ENCODE data around the gene PRKCH. TPM values are rescaled to one million over a fixed set of nuclear protein-coding genes. Genes with fewer than 3 reads are reported as not detected.

The PRKCH gene
- total RNA-seq, 2 experiments from 2014 or later, result 244 to 293 TPM

DNA sequence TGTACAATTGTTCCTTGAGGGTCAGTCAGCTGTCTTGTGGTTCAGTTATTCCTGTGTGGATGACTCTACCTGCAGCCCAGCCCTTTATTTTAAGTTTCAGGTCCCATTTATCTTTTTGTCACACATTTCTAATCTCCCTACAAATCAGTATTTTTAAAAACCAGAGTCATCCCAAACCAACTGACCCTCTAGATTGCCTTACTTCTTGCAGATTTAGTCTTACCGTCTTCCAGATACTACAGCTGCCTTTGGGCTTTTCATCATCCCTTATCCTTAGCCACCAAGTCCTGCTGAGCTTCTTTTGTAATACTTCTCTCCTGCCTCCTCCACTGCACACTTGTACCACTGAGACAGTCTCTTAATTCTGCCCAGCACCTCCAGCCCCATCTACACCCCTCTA, 54.9 kb downstream of the PRKCH start:
- H3K9me3 Mint-ChIP-seq, result peaks cover 52% of the 10 kb centered on the region
- H3K27me3 Mint-ChIP-seq, result no peaks in the 10 kb centered on the region
- H3K4me1 Mint-ChIP-seq, result peaks cover 86% of the 10 kb centered on the region
- peaks cover 93% of the 10 kb centered on the region for H3K36me3 Mint-ChIP-seq (ENCODE audit: low read depth)
- DNase-seq, result no peak
- POLR2A ChIA-PET, result no interaction called here
- CTCF ChIA-PET, result interaction anchor here (1.3 to 2.0 kb wide), 4 partner anchors 9 to 75 kb away, joined by 3 to 7 read pairs (median 4); no protein-coding TSS in a partner anchor
- no peak overlapping the region for H3K27ac Mint-ChIP-seq
- H3K4me3 Mint-ChIP-seq, result peak overlapping the region; percentile 26

GRCh38 chr14:61377749-61378148, 56.4 kb downstream of the PRKCH start:
- H3K27me3 Mint-ChIP-seq, result no peaks in the 10 kb centered on the region
- peak overlapping the region; percentile 3 for H3K27ac Mint-ChIP-seq
- H3K9me3 Mint-ChIP-seq, result peaks cover 46% of the 10 kb centered on the region
- H3K4me1 Mint-ChIP-seq, result peaks cover 88% of the 10 kb centered on the region
- ChIA-PET POLR2A (no interaction called here), CTCF (interaction anchor here (1.0 to 2.0 kb wide), 6 partner anchors 8 to 28 kb away, joined by 3 to 8 read pairs (median 4); no protein-coding TSS in a partner anchor)
- H3K36me3 Mint-ChIP-seq (ENCODE audit: low read depth), result peaks cover 80% of the 10 kb centered on the region
- DNase-seq, result no peak
- no peak overlapping the region for H3K4me3 Mint-ChIP-seq

GRCh38 chr14:61379639-61380184, 58.3 kb downstream of the PRKCH start:
- no peak overlapping the region for H3K4me3 Mint-ChIP-seq
- POLR2A ChIA-PET, result interaction anchor here (0.6 kb wide), 1 partner anchor 8 kb away, joined by 3 read pairs; no protein-coding TSS in a partner anchor
- H3K27me3 Mint-ChIP-seq, result no peaks in the 10 kb centered on the region
- no peak overlapping the region for H3K27ac Mint-ChIP-seq
- DNase-seq, result no peak
- CTCF ChIA-PET, result interaction anchor here (1.0 to 1.7 kb wide), 3 partner anchors 11 to 29 kb away, joined by 4 to 7 read pairs (median 5); no protein-coding TSS in a partner anchor
- peaks cover 30% of the 10 kb centered on the region for H3K9me3 Mint-ChIP-seq
- peaks cover 77% of the 10 kb centered on the region for H3K4me1 Mint-ChIP-seq
- H3K36me3 Mint-ChIP-seq (ENCODE audit: low read depth), result peaks cover 63% of the 10 kb centered on the region

DNA sequence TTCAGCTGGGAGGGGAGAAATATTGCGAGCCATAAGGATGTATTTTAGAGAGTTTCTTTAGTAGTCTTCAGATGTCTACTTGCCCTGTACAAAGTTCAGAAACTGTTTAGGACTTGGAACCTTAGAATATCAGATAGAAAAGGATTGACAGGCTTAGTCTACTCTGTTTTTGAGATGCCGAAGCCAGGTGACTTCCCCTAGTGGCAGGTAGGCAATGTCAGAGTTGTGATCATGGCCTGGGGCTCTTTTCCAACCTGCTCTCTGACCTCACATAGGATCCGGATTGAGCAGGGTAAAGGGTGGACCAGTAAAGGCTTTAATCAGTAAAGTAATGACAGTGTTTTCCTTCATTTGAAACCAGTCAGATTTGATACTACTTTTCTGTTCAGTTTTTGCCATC, 59.6 kb downstream of the PRKCH start:
- H3K4me3 Mint-ChIP-seq, result peak overlapping the region; percentile 8
- H3K27me3 Mint-ChIP-seq, result no peaks in the 10 kb centered on the region
- CTCF ChIA-PET, result no interaction called here
- peaks cover 67% of the 10 kb centered on the region for H3K4me1 Mint-ChIP-seq
- peaks cover 52% of the 10 kb centered on the region for H3K36me3 Mint-ChIP-seq (ENCODE audit: low read depth)
- peaks cover 20% of the 10 kb centered on the region for H3K9me3 Mint-ChIP-seq
- no peak for DNase-seq
- POLR2A ChIA-PET, result no interaction called here
- H3K27ac Mint-ChIP-seq, result peak overlapping the region; percentile 60

GRCh38 chr14:61381553-61381952, 60.2 kb downstream of the PRKCH start:
- peaks cover 61% of the 10 kb centered on the region for H3K4me1 Mint-ChIP-seq
- peaks cover 15% of the 10 kb centered on the region for H3K9me3 Mint-ChIP-seq
- H3K36me3 Mint-ChIP-seq (ENCODE audit: low read depth), result peaks cover 47% of the 10 kb centered on the region
- H3K27me3 Mint-ChIP-seq, result no peaks in the 10 kb centered on the region
- no peak overlapping the region for H3K27ac Mint-ChIP-seq
- ChIA-PET CTCF (no interaction called here), POLR2A (no interaction called here)
- H3K4me3 Mint-ChIP-seq, result no peak overlapping the region
- no peak for DNase-seq

GRCh38 chr14:61382842-61383241, 61.5 kb downstream of the PRKCH start:
- ChIA-PET CTCF (interaction anchor here (0.9 to 1.3 kb wide), 2 partner anchors 14 to 35 kb away, joined by 3 read pairs; no protein-coding TSS in a partner anchor), POLR2A (interaction anchor here (0.5 kb wide), 1 partner anchor 117 kb away, joined by 3 read pairs; no protein-coding TSS in a partner anchor)
- peaks cover 34% of the 10 kb centered on the region for H3K36me3 Mint-ChIP-seq (ENCODE audit: low read depth)
- no peak for DNase-seq
- H3K27me3 Mint-ChIP-seq, result no peaks in the 10 kb centered on the region
- peaks cover 49% of the 10 kb centered on the region for H3K4me1 Mint-ChIP-seq
- no peak overlapping the region for H3K27ac Mint-ChIP-seq
- peaks cover 7% of the 10 kb centered on the region for H3K9me3 Mint-ChIP-seq
- H3K4me3 Mint-ChIP-seq, result no peak overlapping the region

GRCh38 chr14:61385002-61385685, 63.8 kb downstream of the PRKCH start:
- H3K9me3 Mint-ChIP-seq, result no peaks in the 10 kb centered on the region
- DNase-seq, result peak; percentile 77
- H3K27me3 Mint-ChIP-seq, result no peaks in the 10 kb centered on the region
- CTCF ChIA-PET, result interaction anchor here (1.0 to 1.6 kb wide), 2 partner anchors 8 to 62 kb away, joined by 4 to 7 read pairs; no protein-coding TSS in a partner anchor
- peaks cover 24% of the 10 kb centered on the region for H3K36me3 Mint-ChIP-seq (ENCODE audit: low read depth)
- H3K4me1 Mint-ChIP-seq, result peaks cover 28% of the 10 kb centered on the region
- POLR2A ChIA-PET, result no interaction called here
- no peak overlapping the region for H3K4me3 Mint-ChIP-seq
- no peak overlapping the region for H3K27ac Mint-ChIP-seq

DNA sequence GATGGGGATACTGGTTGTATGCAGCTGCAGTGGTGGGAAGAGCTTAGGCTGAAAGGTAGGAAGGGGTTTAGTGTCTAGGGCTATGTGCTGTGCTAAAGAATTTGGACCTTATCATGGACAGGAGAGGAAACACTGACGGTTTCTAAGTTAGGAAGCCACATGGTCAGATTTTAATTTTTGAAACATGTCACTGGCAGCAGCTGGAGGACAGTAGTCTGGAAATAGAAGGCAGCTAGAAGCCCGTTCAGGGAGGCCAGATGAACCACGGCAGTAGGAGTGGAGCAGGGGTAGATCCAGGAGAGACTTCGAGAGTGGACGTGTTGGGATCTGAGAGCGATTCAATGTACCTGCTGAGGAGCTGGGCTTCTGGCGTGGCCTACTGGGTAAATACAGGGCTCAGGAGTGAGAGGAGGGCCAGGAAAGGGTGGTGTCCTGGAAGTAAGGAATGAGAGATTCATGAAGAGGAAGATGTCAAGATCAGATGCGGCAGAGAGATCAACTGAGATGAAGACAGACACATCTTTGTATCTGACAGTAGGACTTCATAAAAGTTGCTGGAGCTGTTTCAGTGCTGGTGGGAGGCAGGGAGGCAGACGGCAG, 64.9 kb downstream of the PRKCH start:
- Mint-ChIP-seq H3K4me1 (peaks cover 17% of the 10 kb centered on the region), H3K27ac (no peak overlapping the region), H3K4me3 (no peak overlapping the region), H3K27me3 (no peaks in the 10 kb centered on the region), H3K36me3 (ENCODE audit: low read depth) (peaks cover 20% of the 10 kb centered on the region), H3K9me3 (no peaks in the 10 kb centered on the region)
- CTCF ChIA-PET, result interaction anchor here (0.9 to 1.6 kb wide), 2 partner anchors 9 to 31 kb away, joined by 3 to 7 read pairs; no protein-coding TSS in a partner anchor
- no peak for DNase-seq
- POLR2A ChIA-PET, result interaction anchor here (1.1 kb wide), 1 partner anchor 15 kb away, joined by 3 read pairs; no protein-coding TSS in a partner anchor

DNA sequence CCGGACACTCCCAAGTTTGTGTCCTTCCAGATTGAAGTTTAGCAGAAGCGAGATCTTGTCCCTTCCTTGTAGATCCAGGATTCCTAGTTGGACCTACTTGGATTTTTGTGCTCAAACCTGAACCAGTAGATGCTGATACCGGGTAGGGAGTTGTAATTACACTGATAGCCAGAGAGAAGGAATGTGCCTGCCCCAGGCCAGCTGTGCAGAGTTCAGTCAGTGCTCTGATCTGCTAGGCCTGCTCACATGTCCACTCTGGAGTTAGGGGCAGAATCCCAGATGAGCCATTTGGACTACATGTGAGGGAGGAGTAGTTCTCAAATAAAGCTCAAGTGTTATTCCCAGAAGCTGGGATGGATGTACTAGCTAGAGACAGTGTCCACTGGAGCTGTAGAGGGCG, 65.7 kb downstream of the PRKCH start:
- DNase-seq, result no peak
- ChIA-PET CTCF (interaction anchor here (0.6 to 1.0 kb wide), 4 partner anchors 10 to 281 kb away, joined by 3 to 4 read pairs (median 3); no protein-coding TSS in a partner anchor), POLR2A (no interaction called here)
- peaks cover 28% of the 10 kb centered on the region for H3K36me3 Mint-ChIP-seq (ENCODE audit: low read depth)
- no peaks in the 10 kb centered on the region for H3K9me3 Mint-ChIP-seq
- H3K4me3 Mint-ChIP-seq, result no peak overlapping the region
- H3K4me1 Mint-ChIP-seq, result peaks cover 9% of the 10 kb centered on the region
- no peak overlapping the region for H3K27ac Mint-ChIP-seq
- no peaks in the 10 kb centered on the region for H3K27me3 Mint-ChIP-seq

DNA sequence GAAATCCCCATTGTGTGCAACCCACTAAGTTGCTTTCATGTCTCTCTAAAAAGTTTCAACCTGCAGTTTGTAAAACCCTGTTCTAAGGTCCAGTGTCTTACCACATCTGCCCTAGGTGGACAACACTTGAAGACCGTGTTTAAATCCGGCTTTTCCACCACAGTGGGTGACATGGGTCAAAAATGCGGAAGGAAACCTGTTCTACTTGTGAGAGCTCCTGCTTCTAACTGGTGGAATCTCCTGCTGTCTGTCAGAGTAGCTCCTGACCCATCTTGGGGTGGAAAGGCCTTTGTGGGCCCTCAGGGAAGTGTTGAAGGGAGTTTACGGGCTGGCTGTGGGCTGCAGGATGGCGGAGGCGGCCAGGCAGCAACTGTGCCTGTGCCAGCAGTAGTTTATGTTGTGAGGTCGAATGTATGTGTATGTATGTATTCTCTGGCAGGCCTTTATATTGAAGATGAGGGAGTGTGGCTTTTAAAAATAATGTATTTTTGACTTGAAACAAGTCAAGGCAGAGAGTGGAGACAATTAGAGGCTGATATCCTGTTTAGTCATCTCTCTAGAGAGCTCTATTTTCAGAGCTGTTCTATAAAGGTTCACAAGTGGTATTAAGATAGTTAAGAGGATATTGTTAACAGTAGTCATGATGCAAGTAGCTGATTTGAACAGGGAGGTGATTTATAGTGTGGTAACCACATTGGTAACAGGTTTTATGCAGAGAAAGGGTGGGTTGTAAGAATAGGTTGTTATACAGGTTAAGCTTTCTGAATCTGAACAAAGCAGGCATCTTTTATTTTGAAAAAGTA, 67.0 kb downstream of the PRKCH start:
- ChIA-PET CTCF (interaction anchor here (0.9 to 2.5 kb wide), 6 partner anchors 10 to 100 kb away, joined by 3 to 11 read pairs (median 4); partner anchors contain the start of gene PRKCH), POLR2A (interaction anchor here (0.5 kb wide), 2 partner anchors 9 to 66 kb away, joined by 3 to 16 read pairs; no protein-coding TSS in a partner anchor)
- no peak overlapping the region for H3K4me3 Mint-ChIP-seq
- H3K4me1 Mint-ChIP-seq, result peaks cover 14% of the 10 kb centered on the region
- DNase-seq, result peak; percentile 41
- peaks cover 38% of the 10 kb centered on the region for H3K36me3 Mint-ChIP-seq (ENCODE audit: low read depth)
- H3K27ac Mint-ChIP-seq, result no peak overlapping the region
- no peaks in the 10 kb centered on the region for H3K9me3 Mint-ChIP-seq
- H3K27me3 Mint-ChIP-seq, result no peaks in the 10 kb centered on the region

- POLR2A ChIA-PET, result no interaction called here
- no peaks in the 10 kb centered on the region for H3K9me3 Mint-ChIP-seq
- peaks cover 44% of the 10 kb centered on the region for H3K36me3 Mint-ChIP-seq (ENCODE audit: low read depth)
- H3K4me3 Mint-ChIP-seq, result no peak overlapping the region
- H3K27ac Mint-ChIP-seq, result no peak overlapping the region
- H3K27me3 Mint-ChIP-seq, result no peaks in the 10 kb centered on the region
- H3K4me1 Mint-ChIP-seq, result peaks cover 20% of the 10 kb centered on the region
- CTCF ChIA-PET, result interaction anchor here (0.7 to 2.5 kb wide), 8 partner anchors 11 to 101 kb away, joined by 3 to 11 read pairs (median 3); partner anchors contain the start of gene PRKCH
- DNase-seq, result no peak
Observed at GRCh38 chr14:61388976-61389576, 67.7 kb downstream of the PRKCH start.

DNA sequence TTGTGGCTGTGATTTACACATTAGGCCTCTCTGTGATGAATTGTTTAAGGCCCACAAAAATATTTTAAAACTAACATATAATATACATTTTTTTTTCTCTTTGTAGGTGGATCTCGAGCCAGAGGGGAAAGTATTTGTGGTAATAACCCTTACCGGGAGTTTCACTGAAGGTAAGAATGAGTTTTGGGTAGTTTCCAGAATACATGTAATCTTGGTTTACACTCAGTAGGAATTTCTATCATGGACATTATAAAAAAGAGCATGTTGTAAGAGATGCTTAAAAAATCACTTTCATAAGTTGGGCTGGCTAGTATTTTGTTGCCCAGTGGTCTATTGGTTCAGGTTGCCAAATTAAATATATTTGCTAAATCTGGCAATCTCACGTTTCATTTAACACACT, 69.7 kb downstream of the PRKCH start:
- peaks cover 40% of the 10 kb centered on the region for H3K4me1 Mint-ChIP-seq
- H3K9me3 Mint-ChIP-seq, result no peaks in the 10 kb centered on the region
- ChIA-PET CTCF (interaction anchor here (1.0 kb wide), 1 partner anchor 18 kb away, joined by 3 read pairs; no protein-coding TSS in a partner anchor), POLR2A (no interaction called here)
- H3K27me3 Mint-ChIP-seq, result no peaks in the 10 kb centered on the region
- no peak overlapping the region for H3K27ac Mint-ChIP-seq
- no peak for DNase-seq
- H3K36me3 Mint-ChIP-seq (ENCODE audit: low read depth), result peaks cover 64% of the 10 kb centered on the region
- H3K4me3 Mint-ChIP-seq, result peak overlapping the region; percentile 62
